Inflammatory macrophage treated with lipopolysaccharide for 4 hours (primary cell): ENCODE data around the gene ZNF567.
"Not testable (repeated sequence)": the region's sequence is repeated elsewhere in the genome, so short reads cannot be mapped to it uniquely, and the experiment has no call there.

Experiments used
- DNase-seq: peaks from one replicate; pipeline ENCODE4 v3.0.0-alpha.2; 2020

ZNF567 gene

DNA sequence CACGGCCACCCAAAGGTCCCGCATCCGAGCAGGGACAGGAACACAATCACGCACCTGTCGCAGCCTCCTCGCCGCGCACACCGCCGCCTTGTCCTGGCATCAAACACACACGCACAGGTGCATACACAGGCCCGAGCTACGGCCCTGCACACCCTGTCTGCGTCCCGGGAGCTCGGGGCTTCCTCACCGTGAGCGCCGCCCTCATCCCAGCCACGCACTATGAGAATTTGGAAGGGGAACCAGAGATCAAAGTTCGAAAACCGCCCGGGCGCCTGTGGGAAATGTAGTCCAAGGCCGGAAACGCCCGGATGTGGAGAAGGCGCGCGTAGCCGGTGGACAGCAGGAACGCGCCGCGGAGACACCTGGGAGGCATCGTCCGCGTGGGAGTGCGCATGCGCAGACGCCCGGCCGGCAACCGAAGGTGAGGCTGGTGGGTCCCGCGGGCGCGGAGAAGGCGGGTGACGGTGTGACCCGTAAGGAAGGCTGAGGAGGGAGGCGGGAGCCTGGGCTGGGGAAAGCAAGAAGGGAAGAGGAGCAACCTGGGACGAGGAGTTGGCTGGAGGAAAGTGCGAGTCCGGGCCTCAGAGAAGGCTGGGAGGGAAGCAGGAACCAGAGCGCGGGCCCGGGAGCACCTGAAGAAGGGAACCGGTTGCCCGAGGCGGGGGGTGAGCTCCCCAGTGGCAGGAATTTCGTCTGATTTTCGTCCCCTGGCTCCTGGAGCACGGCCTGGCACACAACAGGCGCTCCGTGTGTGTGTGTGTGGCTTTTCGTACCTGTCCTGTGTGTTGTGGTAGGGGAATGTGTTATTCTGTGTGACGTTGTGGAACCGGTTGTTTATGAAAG, at the start of gene ZNF567:
ZNF567 (plus strand) TSS at position 399 of the 843 bp plus-strand sequence. CDS start 7,256 bp downstream, outside the sequence.
- peak; percentile 97 for DNase-seq

DNA sequence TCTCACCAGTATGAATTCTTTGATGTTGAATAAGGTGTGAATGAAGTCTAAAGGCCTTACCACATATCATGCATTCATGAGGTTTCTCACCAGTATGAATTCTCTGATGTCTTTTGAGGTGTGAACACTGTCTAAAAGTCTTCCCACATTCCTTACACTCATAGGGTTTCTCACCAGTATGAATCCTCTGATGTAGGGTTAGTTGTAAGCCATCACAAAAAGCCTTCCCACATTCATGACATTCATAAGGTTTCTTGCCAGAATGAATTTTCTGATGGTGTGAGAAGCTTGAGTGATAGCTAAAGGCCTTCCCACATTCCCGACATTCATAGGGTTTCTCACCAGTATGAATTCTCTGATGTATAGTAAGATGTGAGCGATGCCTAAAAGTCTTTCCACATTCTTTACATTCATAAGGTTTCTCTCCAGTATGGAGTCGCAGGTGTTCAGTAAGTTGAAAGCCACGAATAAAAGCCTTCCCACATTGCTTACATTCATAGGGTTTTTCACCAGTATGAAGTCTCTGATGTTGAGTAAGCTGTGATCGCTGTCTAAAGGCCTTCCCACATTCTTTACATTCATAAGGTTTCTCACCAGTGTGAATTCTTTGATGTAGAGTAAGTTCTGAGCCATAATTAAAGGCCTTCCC, 48.4 kb upstream of the ZNF567 start:
- no peak for DNase-seq

- no peak for DNase-seq
Observed at GRCh38 chr19:36646746-36647145, 40.7 kb upstream of the ZNF567 start.

GRCh38 chr19:36652958-36653357, 34.5 kb upstream of the ZNF567 start:
- no peak for DNase-seq

DNA sequence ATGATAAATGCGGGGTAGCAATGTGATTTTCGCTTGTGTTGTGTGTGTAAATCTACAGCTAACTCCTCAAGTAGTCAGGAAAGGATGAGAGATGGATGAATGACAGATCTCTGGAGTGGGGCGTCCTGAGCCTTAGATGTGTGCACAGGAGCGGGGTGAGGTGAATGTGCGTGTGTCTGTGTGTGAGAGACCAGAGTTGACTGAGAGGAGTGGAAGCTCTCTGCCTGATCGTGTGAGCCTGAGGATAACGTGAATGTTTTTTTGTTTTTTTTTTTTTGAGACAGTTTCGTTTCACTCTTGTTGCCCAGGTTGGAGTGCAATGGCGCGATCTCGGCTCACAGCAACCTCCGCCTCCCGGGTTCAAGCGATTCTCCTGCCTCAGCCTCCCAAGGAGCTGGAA, 21.6 kb upstream of the ZNF567 start:
- no peak for DNase-seq

- DNase-seq, result no peak
Observed at GRCh38 chr19:36668646-36669045, 18.8 kb upstream of the ZNF567 start.

- DNase-seq, result no peak
Observed at GRCh38 chr19:36672368-36672767, 15.0 kb upstream of the ZNF567 start.

DNA sequence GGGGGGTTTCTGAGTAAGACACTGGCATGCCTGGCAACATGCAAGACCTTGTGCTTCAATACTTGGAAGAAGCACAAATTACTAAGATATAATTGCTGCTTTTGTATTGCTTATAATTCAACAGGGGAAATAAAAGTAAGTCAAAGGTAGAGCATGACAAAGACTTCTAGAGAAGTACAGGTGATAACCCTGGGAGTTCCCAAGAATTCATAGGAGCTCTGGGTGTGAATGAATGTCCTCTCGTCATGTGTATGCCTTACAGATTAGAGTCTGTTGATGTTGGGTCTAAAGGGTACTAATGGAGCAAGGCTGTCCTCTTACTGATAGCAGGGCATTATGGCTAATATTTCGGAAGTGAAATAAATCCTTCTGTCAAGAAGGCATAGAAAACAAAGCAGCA, 13.2 kb upstream of the ZNF567 start:
- DNase-seq, result no peak

DNA sequence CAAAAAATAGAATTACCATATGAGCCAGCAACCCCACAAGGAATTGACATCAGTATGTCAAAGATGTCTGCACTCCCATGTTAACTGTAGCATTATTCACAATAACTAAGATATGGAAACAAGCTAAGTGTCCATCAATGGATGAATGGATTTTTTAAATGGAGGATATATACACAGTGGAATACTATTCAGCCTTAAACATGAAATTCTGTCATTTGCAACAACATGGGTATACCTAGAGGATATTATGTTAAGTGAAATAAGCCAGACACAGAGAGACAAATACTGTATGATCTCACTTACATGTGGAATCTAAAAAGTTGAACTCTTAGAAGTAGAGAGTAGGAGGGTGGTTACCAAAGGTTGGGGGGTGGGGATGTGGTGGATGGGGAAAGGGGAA, 8.0 kb upstream of the ZNF567 start:
- DNase-seq, result no peak

DNA sequence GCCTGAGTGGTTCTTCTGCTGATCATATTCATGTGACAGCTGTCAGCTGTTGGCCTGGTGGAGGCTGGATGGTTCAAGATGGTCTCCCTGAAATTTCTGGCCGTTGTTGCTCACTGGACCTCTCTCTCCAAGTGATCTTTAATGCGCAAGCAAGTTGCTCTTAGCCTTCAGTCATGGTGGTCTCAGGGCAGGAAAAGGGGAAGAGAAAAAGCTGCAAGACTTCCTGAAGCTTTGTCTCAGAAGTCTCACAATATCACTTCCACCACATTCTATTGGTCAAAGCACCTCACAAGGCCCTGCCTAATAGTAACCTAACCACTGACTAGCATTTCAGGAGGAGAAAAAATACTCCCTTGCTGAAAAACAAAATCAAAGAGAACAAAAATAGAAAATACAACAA, 1.6 kb upstream of the ZNF567 start:
- no peak for DNase-seq

DNA sequence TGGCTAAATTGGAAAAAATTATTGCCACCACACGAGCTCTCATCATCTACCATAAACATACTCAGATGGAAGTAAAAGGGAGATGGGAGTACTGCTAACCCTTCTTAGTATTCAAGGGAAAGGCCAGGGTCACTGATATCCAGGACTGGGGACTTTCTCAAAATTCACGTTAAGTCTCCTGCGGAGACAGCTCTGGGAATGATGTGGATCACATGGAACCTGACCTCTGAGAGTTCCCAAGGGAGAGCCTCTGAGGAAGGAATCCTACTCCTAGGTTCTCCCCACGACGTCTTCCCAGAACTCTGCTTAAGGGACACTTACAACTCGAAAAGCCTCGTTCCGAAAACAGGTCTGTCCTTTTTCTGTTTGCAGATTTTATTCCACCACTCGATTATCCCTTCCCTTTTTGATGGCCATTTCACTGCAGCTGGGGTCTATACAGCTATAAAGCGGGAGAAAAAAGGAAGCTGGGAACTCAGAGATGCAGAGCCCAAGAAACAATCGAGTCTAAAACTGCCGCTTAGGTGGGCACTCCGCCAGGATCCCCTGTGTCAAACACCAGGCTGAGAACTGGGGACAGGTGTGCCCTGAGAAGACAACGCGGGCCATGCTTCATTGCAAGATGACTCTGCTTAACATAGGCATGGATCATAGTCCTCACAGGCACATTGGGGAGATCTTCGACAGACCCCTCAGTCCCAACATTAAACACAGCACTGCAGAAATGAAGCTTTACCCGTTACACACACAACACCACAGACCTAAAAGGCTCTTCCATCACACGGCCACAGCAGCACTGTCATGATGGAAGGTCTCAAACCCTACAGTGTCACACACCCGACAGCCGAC, 823 bp upstream of the ZNF567 start:
- DNase-seq, result no peak

GRCh38 chr19:36688058-36688457, 646 bp downstream of the ZNF567 start:
- no peak for DNase-seq

- DNase-seq, result no peak
Observed at GRCh38 chr19:36707134-36707533, 19.7 kb downstream of the ZNF567 start.

- DNase-seq, result no peak
Observed at GRCh38 chr19:36709423-36709822, 22.0 kb downstream of the ZNF567 start.

- DNase-seq, result no peak
Observed at GRCh38 chr19:36719687-36720556, 32.5 kb downstream of the ZNF567 start.

DNA sequence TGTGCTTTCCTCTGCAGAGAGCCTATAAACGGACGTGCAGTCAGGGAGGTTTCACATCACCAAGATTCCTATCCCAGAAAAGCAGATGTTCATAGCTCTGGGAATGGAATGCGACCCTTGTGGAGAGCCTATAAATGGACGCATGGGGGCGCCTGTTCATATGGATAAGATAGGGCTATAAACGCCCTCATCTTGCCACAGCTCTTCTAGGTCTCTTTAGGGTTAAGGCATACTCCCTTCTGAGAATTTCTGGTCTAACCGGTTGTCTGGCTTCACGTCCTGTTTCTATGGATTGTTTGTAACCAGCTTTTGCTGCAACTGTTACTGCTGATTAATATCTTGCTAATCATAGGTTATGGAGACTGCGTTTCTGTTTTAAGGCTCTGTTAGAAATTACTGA, 48.8 kb downstream of the ZNF567 start:
- not testable (repeated sequence) for DNase-seq

GRCh38 chr19:36745870-36746269, 58.5 kb downstream of the ZNF567 start:
- no peak for DNase-seq

DNA sequence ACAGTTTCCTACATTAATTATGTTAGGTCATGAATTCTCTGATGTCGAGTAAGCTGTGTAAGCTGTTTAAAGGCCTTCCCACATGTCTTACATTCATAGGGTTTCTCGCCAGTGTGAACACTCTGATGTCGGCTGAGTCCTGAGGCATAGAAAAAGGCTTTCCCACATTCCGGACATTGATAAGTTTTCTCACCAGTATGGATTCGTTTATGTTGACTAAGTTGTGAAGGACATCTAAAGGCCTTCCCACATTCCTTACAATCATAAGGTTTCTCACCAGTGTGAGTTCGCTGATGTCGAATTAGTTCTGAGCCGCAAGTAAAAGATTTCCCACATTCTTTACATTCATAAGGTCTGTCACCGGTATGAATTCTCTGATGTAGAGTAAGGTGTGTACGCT, 60.3 kb downstream of the ZNF567 start:
- no peak for DNase-seq

GRCh38 chr19:36748431-36749275, 61.2 kb downstream of the ZNF567 start:
- no peak for DNase-seq

- DNase-seq, result not testable (repeated sequence)
Observed at GRCh38 chr19:36749613-36750012, 62.2 kb downstream of the ZNF567 start.

GRCh38 chr19:36750066-36750691, 62.8 kb downstream of the ZNF567 start:
- DNase-seq, result no peak
